Activated CD4-positive, alpha-beta T cell treated with anti-CD3 and anti-CD28 coated beads for 4 hours (primary cell): Measurements from ENCODE around the gene SLC22A15.
"Not testable (repeated sequence)": the region's sequence is repeated elsewhere in the genome, so short reads cannot be mapped to it uniquely, and the experiment has no call there.

ENCODE experiments used
- DNase-seq, 2 donors: peaks; one replicate each; pipeline ENCODE4 v3.0.0-alpha.2; 2020

Gene SLC22A15

DNA sequence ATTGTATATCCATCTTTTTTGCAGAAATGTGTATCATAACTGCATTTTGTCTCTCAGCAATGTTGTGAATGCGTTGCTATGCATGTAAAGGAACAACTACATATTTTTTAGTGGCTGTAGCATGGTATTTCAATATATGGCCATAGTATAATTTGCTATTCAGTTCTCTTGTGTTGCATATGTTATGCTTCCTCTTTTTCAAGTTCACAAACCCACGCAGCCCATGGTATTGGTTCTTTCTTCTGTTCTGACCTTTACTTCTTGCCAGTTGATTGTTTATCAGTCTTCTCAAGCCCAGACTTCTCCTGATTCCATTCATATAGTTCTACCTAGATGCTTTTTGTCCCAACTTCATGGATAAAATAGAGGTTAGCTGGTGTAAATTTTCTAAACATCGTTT, 6.1 kb downstream of the SLC22A15 start:
- DNase-seq = no peak

DNA sequence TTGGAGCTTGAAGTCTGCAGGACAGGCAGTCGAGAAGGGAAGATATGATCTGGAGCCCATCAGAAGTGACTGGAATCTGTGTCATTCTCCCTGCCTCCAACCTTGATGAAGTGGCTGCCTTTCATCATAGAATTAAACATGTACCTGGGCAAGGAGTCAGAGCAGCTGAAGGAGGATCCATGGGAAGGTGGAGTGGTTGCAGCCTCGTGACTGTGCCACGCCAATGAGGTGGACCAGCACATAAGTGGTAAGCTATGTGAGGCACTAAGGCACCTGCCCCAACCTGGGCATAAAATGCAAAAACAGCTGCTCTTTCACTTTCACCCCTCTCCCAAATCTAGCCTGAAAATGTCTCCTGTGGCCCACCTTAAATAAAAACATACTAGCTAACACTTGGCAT, 7.3 kb downstream of the SLC22A15 start:
- no peak for DNase-seq

DNA sequence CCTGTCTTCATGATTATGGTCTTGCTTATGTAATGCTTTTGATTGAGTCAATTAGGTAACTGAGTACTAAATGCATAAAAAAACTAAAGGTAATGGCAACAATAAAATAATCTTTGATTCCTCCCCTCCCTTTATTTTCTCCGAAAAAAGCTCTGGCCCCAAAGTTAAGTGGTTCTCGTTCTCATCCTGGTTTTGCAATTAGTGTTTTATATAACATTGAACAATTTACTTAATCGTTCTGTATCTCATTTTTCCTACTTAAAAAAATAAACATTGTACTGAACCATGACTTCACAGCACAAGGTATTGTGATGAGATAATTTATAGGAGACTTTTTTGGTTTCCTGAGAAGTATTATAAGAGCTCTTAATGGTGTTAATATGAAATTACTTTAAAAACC, 11.3 kb downstream of the SLC22A15 start:
- DNase-seq = no peak

DNA sequence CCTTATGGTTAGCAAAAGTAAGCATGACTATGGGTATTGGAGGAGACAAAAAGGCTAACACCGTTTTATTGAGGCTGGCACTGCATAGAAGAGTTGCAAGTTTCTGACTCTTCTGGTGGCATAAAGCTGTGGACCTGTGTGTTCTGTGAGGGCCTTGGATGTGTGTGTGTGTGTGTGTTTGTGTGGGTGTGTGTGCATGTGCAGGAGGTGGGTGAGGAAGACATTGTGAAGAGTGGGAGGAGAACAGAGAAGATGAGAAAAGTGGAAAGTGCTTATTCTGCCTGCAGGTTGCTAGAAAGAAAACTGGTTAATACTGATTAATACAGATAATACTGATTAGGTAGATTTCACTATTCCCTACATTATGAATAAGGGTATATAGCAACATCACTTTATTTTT, 12.6 kb downstream of the SLC22A15 start:
- DNase-seq = no peak

DNA sequence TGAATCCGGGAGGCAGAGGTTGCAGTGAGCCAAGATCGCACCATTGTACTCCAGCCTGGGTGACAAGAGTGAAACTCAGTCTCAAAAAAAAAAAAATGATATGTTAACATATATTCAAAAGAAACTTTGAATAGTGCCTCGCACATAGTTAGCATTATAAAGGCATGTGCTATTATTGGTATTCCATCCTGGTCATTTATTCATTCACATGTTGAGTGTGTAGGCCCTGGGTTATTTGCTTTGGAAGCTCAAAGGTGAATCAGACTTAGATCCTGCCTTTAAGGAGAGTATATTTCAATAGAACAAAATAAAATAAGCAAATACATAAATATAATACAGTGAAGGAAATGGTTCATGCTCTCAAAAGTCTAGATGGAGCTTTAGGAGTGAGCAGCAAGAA, 13.4 kb downstream of the SLC22A15 start:
- DNase-seq = no peak

DNA sequence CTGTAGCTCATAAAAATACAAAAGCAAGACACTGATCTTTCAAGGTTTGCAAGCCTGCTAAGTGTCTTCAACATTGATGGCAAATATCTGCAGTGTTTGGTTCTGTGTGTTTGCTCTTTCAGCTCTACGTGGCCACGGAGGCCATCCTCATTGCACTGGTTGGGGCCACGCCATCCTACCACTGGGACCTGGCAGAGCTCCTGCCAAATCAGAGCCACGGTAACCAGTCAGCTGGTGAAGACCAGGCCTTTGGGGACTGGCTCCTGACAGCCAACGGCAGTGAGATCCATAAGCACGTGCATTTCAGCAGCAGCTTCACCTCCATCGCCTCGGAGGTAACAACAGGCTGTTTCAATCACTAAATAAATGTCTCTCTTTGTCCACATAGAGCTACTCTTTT, 15.6 kb downstream of the SLC22A15 start:
- DNase-seq = no peak

DNA sequence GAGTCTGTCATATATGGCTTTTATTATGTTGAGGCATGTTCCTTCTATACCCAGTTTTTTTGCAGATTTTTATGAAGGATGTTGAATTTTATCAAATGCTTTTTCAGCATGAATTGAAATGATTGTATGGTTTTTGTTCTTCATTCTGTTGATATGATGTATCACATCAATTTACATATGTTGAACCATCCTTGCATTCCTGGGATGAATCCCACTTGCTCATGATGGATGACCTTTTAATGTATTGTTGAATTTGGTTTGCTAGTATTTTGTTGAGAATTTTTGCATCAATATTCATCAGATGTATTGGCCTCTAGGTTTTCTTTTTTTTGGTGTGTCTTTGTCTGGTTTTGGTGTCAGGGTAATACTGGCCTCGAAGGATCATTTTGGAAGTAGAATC, 21.6 kb downstream of the SLC22A15 start:
- DNase-seq = not testable (repeated sequence)

DNA sequence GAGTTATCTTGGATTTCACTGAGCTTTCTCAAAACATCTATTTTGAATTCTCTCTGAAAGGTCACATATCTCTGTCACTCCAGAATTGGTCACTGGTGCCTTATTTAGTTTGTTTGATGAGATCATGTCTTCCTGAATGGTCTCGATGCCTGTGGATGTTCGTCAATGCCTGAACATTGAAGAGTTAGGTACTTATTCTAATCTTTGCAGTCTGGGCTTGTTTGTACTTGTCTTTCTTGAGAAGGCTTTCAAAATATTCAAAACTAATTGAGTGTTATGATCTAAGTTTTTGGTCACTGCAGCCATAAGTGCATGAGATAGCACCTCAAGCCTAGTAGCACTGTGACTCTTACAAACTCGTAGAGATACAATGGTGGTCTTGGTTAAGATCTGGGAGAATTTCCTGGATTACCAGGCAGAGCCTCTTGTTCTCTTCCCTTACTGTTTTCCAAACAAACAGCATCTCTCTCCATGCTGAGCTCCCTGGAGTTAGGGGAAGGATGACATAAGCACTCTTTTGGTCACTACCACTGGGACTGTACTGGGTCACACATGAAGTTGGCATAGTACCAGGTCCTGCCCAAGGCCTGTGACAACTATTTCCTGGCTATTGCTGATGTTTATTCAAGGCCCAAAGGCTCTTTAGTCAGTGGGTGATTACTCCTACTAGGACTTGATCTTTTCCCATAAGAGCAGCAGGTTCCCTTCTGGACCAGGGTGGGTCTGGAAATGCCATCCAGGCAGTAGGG, 25.6 kb downstream of the SLC22A15 start:
- no peak for DNase-seq

DNA sequence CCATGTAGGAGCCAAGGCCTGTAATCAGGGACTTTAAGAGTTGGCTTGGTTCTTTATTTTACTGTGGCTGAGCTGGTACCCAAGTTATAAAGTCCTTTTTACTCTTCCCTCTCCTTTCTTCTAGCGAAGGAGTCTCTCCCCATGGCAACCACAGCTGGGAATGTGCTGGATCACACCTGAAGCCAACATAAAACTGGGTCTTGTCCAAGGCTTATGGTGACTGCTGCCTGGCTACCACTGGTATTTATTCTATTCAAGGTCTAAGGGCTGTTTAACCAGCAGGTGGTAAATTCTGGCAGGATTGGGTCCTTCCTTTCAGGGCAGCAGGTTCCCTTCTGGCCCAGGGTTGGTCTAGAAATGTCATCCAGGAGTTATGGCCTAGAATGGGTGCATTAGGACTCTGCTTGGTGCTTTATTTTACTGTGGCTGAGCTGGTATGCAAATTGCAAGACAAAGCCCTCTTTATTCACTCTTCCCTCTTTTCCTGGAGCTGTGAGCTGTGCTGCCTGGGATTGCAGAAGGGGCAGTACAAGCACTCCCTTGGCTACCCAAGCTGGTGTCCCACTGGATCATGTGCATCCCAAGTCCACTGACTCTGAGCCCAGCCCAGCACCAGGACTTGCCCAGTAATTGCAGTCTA, 26.6 kb downstream of the SLC22A15 start:
- no peak for DNase-seq

DNA sequence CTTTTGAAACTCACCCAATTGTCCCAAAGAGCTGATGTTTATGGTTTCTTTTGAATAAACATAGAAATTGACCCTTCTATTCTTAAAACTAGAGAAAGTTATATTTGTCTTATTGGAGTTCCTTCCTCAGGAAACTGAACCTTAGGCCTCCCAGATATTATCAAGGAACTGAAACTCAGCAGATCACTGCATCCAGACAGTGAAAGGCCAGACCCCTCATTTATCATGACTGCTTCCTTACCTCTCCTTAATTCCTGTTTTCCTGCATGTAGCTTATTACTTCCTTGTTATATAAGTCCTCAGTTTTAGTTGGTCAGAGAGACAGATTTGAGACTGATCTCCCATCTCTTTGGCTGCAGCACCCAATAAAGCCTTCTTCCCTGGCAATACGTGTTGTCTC, 27.5 kb downstream of the SLC22A15 start:
- DNase-seq = no peak

DNA sequence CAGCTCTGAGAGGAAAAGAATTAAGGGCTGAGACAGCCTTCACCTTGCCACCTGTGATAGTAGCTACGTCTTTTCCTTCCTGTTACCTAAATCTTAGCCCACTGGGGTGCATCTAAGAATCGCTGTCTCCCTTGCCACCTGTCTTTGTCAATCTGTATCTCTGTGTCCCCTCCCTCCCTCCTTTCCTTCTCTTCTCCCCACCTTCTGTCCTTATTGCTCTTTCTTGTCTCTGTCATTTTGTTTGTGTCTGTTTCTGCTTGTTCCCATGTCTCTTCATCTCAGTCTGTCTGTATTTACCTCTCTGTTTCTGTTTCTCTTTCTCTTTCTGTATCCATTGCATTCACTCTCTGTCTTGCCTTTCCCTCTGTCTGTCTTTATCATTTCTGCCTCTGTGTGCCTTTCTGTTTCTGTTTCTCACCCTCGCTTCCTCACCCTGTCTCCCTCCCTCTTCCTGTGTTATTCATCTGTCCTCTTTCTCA, 30.2 kb downstream of the SLC22A15 start:
- no peak for DNase-seq

DNA sequence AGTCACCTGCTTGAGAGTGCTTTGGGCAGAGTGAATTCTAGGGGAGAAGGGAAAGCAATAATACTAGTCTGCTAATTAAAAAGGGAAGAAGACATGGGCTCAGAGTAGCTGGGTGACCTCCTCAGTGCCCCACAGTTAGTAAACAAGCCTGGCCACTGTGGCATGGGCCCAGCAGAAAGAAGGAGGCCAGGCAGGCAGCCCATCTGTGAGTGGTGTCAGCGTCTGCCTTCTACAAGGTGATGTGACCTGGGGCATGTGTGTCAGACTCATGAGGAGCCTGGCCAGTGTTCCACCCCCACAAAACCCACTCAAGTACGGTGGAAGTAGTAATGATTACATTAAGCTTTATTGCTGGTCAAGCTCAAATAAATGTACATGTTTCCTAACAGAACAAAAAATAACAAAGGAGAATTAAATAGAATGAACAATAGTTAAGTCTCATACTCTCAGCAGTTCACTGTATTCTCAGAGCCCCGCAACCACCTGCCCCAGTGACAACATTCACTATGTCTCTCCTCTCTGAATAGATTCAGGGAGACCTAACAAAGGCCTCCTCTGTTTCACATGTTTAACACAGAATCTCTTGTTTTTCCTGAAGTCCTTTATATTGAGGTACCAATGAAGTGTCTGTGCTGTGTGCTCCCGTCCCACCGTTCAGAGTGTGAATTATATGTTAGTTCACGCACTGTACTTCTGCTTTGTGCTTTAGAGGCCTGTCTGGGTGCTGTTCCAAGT, 32.5 kb downstream of the SLC22A15 start:
- no peak for DNase-seq

DNA sequence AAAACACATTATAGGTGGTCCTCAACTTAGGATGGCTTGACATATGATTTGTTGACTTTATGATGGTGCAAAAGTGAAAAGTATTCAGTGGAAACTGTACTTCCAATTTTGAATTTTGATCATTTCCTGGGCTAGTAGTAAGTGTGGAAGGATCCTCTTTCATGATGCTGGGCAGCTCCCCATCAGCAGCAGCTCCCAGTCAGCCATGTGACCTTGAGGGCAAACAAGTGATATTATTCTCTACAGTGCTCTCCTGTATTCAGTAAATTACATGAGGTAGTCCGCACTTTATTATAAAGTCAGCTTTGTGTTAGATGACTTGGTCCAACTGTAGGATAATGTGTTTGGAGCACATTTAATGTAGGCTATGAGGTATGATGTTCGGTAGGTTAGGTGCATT, 36.4 kb downstream of the SLC22A15 start:
- no peak for DNase-seq

DNA sequence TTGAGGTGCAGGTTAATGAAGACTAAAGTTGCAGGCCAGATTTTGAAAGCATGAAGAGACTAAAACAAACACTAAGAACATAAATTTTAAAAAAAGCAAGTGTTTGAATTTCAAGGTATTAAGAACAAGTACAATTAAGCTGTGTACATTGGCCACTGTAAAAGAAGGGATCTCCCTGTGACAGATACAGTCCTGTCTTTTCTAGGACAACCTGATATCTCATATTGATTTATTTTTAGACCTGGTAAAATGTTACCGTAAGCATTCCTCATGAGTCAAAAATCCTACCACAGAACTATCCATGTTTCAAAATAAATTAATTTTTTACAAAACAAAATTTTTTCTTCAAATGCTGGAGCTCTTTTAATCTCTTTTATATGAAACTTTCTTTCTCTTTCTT, 39.4 kb downstream of the SLC22A15 start:
- no peak for DNase-seq

DNA sequence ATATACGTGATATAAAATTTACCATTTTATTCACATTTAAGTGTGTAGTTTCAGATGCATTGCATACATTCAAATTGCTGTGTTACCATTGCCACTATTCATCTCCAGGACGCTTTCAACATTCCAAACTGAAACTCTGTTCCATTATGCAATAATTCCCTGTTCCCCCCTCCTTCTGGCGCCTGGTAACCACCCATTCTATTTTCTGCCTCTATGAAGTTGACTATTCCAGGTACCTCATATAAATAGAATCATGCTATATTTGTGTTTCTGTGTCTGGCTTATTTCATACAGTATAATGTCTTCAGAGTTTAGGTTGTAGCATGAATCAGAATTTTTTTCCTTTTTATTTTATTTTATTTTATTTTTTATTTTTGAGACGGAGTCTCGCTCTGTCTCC, 41.7 kb downstream of the SLC22A15 start:
- no peak for DNase-seq

DNA sequence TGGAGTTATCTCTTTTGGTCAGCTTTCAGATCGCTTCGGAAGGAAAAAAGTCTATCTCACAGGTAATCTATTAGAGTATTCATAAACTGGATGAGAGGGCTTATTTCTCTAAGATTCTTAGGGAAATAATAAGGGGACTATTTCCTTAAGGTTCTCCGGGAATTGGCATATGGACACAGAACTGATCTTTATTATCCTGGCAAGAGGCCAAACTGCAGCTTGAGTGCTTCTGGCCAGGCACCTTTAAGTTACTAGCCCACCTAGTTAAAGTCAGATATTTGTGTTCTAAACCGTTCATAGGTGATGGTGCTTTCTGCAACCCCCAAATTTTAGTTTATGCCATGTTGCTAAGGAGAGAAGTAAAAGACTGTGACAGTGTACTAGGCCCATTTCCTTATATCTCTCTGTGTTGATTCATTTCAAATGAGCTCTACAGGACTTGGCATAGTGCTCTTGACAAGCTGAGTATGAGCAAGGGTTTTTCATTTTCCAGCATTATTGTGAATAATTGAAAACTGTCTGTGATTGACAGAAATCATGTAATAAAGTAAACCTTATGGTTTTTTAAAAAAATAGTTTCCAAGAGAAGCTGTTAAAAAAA, 43.4 kb downstream of the SLC22A15 start:
- no peak for DNase-seq

DNA sequence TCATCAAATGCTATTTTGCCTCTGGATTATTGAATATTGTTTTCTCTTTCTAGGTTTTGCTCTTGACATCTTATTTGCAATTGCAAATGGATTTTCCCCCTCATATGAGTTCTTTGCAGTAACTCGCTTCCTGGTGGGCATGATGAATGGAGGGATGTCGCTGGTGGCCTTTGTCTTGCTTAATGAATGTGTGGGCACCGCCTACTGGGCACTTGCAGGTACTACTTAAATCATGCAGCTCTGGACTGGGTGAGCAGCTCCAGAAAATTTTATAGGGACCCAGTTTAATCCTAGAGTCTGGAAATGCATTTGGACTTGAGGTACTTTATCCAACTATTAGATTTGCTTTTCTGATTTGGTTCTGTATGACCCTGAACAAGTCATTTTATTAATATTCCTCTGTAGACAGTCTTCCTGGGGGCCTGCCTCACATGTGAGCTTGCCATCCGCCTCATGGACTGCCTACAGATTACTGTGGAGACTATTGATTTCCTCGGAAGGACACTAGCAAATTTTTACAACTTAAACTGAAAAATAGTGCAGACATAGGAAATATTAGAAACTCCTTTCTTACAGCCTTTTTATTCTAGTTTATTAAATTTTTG, 44.5 kb downstream of the SLC22A15 start:
- peak; percentile 9 to 27 for DNase-seq

DNA sequence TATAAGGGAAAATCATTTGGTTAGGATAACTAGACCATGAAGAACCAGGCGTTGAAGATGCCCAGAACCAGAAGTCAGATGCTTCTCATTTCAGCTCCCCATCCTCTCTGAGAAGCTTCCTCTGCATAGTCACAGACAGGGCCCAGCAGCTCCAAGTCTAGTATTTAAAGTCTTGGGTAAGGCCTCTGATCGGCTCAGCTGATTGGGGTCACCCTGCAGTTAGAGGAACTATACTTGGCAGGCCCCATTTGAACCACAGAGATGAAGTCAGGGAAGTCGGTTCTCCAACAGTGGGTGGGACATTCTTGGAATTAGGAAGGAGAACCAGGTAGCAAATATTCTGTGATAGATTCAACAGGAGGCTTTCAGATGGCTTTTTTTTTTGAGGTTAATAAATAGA, 48.3 kb downstream of the SLC22A15 start:
- DNase-seq = no peak

DNA sequence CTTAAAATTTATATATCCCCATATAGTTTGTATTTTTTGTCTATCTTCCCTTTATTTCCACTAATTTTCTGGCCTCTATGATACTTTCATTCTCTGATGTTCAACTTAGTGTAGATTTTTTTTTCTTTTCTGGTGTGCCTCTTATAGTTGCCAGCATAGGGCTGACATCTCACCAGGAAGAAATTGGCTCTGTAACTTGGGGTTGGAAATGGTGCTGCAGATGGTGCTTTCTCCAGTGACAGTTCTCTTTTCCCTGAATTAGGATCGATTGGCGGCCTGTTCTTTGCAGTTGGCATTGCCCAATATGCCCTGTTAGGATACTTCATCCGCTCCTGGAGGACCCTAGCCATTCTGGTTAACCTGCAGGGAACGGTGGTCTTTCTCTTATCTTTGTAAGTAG, 50.3 kb downstream of the SLC22A15 start:
- DNase-seq = no peak

DNA sequence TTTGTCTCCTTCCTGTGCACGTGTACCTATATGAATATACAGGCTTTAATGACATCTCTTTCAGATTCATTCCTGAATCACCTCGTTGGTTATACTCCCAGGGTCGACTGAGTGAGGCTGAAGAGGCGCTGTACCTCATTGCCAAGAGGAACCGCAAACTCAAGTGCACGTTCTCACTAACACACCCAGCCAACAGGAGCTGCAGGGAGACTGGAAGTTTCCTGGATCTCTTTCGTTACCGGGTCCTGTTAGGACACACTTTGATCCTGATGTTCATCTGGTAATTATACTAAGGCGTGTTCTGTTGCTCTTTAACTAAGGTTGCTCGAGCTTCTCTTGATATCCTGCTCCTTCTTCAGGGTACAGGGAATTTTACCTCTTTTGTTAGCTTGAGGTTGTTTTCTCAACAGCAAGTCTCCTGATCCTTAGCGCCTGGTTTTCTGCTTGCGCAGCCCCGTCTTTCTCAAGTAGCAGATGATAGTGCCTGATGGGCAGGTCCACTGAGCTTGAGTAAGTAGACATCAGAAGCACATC, 55.1 kb downstream of the SLC22A15 start:
- DNase-seq = no peak

DNA sequence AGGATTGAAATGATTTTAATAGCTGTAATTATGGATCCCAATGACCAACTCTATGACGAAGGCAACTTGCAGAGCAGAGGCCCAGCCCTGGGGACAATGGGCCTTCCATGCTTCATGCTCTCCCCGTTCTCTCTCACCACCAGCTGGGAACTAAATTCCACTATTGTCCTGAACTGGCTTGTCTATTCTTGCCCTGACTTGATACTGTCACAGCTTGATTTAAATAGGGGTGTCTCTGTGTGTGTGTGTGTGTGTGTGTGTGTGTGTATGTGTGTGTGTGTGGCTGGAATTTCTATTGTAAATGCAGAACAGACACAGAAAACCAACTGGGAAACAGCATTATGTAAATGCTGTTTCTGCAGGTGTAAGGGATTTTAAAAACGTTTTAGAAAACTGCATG, 57.0 kb downstream of the SLC22A15 start:
- no peak for DNase-seq

DNA sequence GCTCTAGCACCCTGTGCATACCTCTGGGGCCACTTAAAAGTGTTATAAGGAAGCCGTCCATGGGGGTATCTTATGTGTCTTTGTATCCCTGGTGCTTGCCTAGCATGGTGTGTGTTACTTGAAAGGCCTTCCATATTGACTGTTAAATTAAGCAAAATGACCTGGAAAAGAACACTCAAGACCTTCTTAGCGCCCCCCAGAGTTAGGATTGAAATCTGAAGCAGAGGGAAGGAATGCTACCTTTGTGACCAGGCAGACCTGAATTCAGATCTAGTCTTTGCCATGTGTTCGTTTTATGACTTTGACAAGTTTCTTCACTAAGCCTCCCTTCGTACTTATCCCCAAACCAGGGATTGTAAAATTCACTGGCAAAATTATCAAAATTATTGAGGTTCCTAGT, 59.9 kb downstream of the SLC22A15 start:
- no peak for DNase-seq

DNA sequence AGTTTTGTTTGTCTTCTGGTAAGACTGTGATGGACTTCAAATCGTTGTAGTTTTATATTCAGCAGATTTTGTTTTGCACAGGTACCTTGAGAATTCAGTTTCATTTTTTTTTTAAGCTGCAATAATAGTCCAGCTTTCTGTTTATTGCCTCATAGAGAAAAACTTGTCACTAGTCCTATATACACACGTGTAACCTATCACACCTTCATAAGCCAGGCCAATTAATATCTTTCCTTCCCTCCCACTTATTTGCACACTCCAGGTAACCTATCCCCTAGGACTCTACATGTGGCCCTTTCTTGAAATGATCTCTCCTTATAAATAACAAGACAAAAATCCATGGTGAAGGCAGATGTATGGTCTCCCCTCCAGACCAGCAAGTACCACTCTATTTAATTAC, 62.4 kb downstream of the SLC22A15 start:
- no peak for DNase-seq
